C4-2B (cell line): Measurements from ENCODE around the gene FOCAD.

Experiments
- CTCF ChIP-seq: fragments of 450-650 bp; conservative IDR thresholded peaks from 2 replicates; pipeline ENCODE4 v1.5.1; 2017; ENCODE audit warnings: mild to moderate bottlenecking
- ZFX ChIP-seq: fragments of 450-650 bp; IDR thresholded peaks from 2 replicates; pipeline ENCODE4 v1.6.1; 2017

- no peak for TF ChIP-seq CTCF
- no peak for TF ChIP-seq ZFX
Observed at GRCh38 chr9:20703146-20703545, 19.1 kb downstream of the FOCAD start.
